Endothelial cell (in vitro differentiated cells): Measurements from ENCODE around the gene GRAMD1B. TPM values are rescaled to one million over a fixed set of nuclear protein-coding genes. Genes with fewer than 3 reads are reported as not detected.

Experiments
- DNase-seq: peaks from one replicate; pipeline ENCODE4 v3.0.0; 2021; ENCODE audit warnings: low spot score
- H3K27ac Mint-ChIP-seq: one replicate; pipeline ENCODE4 v1.8.0; 2021; ENCODE audit warnings: mixed read lengths, inconsistent platforms; ENCODE audit not compliant: unreplicated experiment
- H3K27me3 Mint-ChIP-seq: one replicate; pipeline ENCODE4 v1.8.0; 2021; ENCODE audit warnings: mild to moderate bottlenecking, moderate library complexity, mixed read lengths, inconsistent platforms; ENCODE audit not compliant: unreplicated experiment
- H3K36me3 Mint-ChIP-seq: one replicate; pipeline ENCODE4 v1.8.0; 2021; ENCODE audit warnings: mild to moderate bottlenecking, low read depth, mixed read lengths, inconsistent platforms; ENCODE audit not compliant: unreplicated experiment
- H3K4me1 Mint-ChIP-seq: one replicate; pipeline ENCODE4 v1.8.0; 2021; ENCODE audit warnings: mild to moderate bottlenecking, mixed read lengths, inconsistent platforms; ENCODE audit not compliant: unreplicated experiment
- H3K4me3 Mint-ChIP-seq: one replicate; pipeline ENCODE4 v1.8.0; 2021; ENCODE audit warnings: mild to moderate bottlenecking, mixed read lengths, inconsistent platforms; ENCODE audit not compliant: unreplicated experiment
- H3K9me3 Mint-ChIP-seq: one replicate; pipeline ENCODE4 v1.8.0; 2021; ENCODE audit warnings: mixed read lengths, inconsistent platforms; ENCODE audit not compliant: unreplicated experiment
- CTCF ChIP-seq: fragments of 200-600 bp; sonication (generic); IDR thresholded peaks from one replicate; pipeline ENCODE4 v1.5.0; 2021; ENCODE audit warnings: antibody characterized with exemption; ENCODE audit not compliant: unreplicated experiment
- total RNA-seq: library from RNA; stranded (reverse); fragmentation: NEBNext Ultra II Directional; extraction: Animal tissue kit (Norgen Biotek cat#: 25700); gene quantifications from one replicate; pipeline ENCODE4 v1.2.1, GENCODE V29; 2021; ENCODE audit not compliant: unreplicated experiment

The GRAMD1B gene
- total RNA-seq, 1 donor from 2014 or later, result 49.6 TPM

- Mint-ChIP-seq H3K36me3 (no peaks in the 10 kb centered on the region), H3K27me3 (peaks cover 5% of the 10 kb centered on the region), H3K4me1 (peaks cover 51% of the 10 kb centered on the region), H3K27ac (peak overlapping the region; percentile 18), H3K4me3 (no peak overlapping the region), H3K9me3 (no peaks in the 10 kb centered on the region)
- TF ChIP-seq CTCF, result no peak
- DNase-seq, result no peak
Measured at GRCh38 chr11:123523539-123523938, 93.5 kb downstream of the GRAMD1B start.

- TF ChIP-seq CTCF, result no peak
- no peak overlapping the region for H3K4me3 Mint-ChIP-seq
- peaks cover 5% of the 10 kb centered on the region for H3K27me3 Mint-ChIP-seq
- H3K4me1 Mint-ChIP-seq, result peaks cover 36% of the 10 kb centered on the region
- no peak for DNase-seq
- H3K27ac Mint-ChIP-seq, result no peak overlapping the region
- H3K9me3 Mint-ChIP-seq, result no peaks in the 10 kb centered on the region
- H3K36me3 Mint-ChIP-seq, result no peaks in the 10 kb centered on the region
Measured at GRCh38 chr11:123525097-123525496, 95.0 kb downstream of the GRAMD1B start.

GRCh38 chr11:123525511-123525918 lies 95.4 kb downstream of the GRAMD1B start:
- H3K27me3 Mint-ChIP-seq, result peaks cover 5% of the 10 kb centered on the region
- H3K4me1 Mint-ChIP-seq, result peaks cover 36% of the 10 kb centered on the region
- no peak for TF ChIP-seq CTCF
- H3K36me3 Mint-ChIP-seq, result no peaks in the 10 kb centered on the region
- H3K4me3 Mint-ChIP-seq, result no peak overlapping the region
- no peaks in the 10 kb centered on the region for H3K9me3 Mint-ChIP-seq
- DNase-seq, result no peak
- H3K27ac Mint-ChIP-seq, result no peak overlapping the region

GRCh38 chr11:123526027-123526805 lies 96.1 kb downstream of the GRAMD1B start:
- peaks cover 34% of the 10 kb centered on the region for H3K4me1 Mint-ChIP-seq
- H3K9me3 Mint-ChIP-seq, result no peaks in the 10 kb centered on the region
- TF ChIP-seq CTCF, result no peak
- H3K4me3 Mint-ChIP-seq, result no peak overlapping the region
- no peak overlapping the region for H3K27ac Mint-ChIP-seq
- no peak for DNase-seq
- no peaks in the 10 kb centered on the region for H3K36me3 Mint-ChIP-seq
- peaks cover 5% of the 10 kb centered on the region for H3K27me3 Mint-ChIP-seq

GRCh38 chr11:123526918-123527317 lies 96.8 kb downstream of the GRAMD1B start:
- Mint-ChIP-seq H3K36me3 (no peaks in the 10 kb centered on the region), H3K4me1 (peaks cover 27% of the 10 kb centered on the region), H3K27me3 (peaks cover 5% of the 10 kb centered on the region), H3K9me3 (no peaks in the 10 kb centered on the region), H3K27ac (no peak overlapping the region), H3K4me3 (no peak overlapping the region)
- DNase-seq, result no peak
- no peak for TF ChIP-seq CTCF
